Activated T-cell treated with anti-CD3 and anti-CD28 coated beads, Interleukin-2, amount 50 U/mL, for 72 hours (primary cell): ENCODE measurements around the gene MCM6. TPM values are rescaled to one million over a fixed set of nuclear protein-coding genes. Genes with fewer than 3 reads are reported as not detected.

ENCODE experiments used
- ATAC-seq, 2 donors: fragments of 150-1000 bp; cut with Tn5 transposase; replicated peaks in 1 of 2; 2 replicates each; pipeline ENCODE4 v1.10.0; 2021; ENCODE audit warnings: moderate library complexity in 2 of 2, mild to moderate bottlenecking in 1 of 2
- DNase-seq, 2 donors: peaks; one replicate each; pipeline ENCODE4 v3.0.0; 2021 to 2022; ENCODE audit warnings: mixed read lengths in 1 of 2
- H3K27ac Mint-ChIP-seq: one replicate; pipeline ENCODE4 v1.8.0; 2022; ENCODE audit warnings: mild to moderate bottlenecking, moderate library complexity, mixed read lengths
- H3K27me3 Mint-ChIP-seq: one replicate; pipeline ENCODE4 v1.8.0; 2022; ENCODE audit warnings: low read depth, mixed read lengths
- H3K36me3 Mint-ChIP-seq, 2 donors: one replicate each; pipeline ENCODE4 v1.8.0; 2022; ENCODE audit warnings: mixed read lengths in 2 of 2, mild to moderate bottlenecking in 1 of 2; ENCODE audit not compliant: insufficient read depth in 2 of 2
- H3K4me1 Mint-ChIP-seq: one replicate; pipeline ENCODE4 v1.8.0; 2022; ENCODE audit warnings: low read depth, mixed read lengths
- H3K4me3 Mint-ChIP-seq, 2 donors: one replicate each; pipeline ENCODE4 v1.8.0; 2022; ENCODE audit warnings: mild to moderate bottlenecking in 2 of 2, mixed read lengths in 2 of 2, moderate library complexity in 2 of 2
- H3K9me3 Mint-ChIP-seq, 2 donors: one replicate each; pipeline ENCODE4 v1.8.0; 2022; ENCODE audit warnings: mixed read lengths in 2 of 2
- total RNA-seq, 2 donors: library from RNA; stranded (reverse); gene quantifications; one replicate each; pipeline ENCODE4 v1.2.3, GENCODE V29; 2022

The MCM6 gene
- total RNA-seq, 2 donors from 2014 or later = 237 to 257 TPM

DNA sequence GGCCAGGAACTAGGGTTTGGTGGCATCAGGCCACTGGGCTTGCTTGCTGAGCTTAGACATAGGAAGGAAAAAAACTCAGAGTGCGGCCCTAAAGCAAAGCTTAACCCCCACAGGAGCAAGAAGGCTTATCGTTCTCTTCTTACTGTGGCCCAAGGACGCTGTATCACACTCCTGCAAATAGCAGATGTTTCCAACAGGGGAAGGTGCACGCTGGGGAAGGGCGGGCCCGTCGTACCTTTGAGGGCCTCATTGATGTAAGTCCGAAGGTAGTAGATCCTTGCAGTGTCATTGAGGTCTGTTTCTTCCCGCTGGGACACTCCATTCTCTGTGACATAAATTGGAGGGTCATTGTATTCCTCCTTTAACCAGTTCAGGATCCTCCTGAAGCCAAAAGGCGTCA lies 85.8 kb downstream of the MCM6 start:
- Mint-ChIP-seq H3K4me1 (peaks cover 34% of the 10 kb centered on the region), H3K4me3 (no peak overlapping the region), H3K27me3 (no peaks in the 10 kb centered on the region), H3K36me3 (peaks cover 2 to 6% of the 10 kb centered on the region in 2 donors), H3K9me3 (no peaks in the 10 kb centered on the region), H3K27ac (no peak overlapping the region)
- DNase-seq (no peak), ATAC-seq (no peak)

Other genes starting within 250 kb of the MCM6 start
- 100 to 1,000 TPM; 150 to 173 TPM for gene UBXN4, start 134.6 kb downstream of the MCM6 start, total RNA-seq
- gene LCT, start 39.3 kb downstream of the MCM6 start, total RNA-seq = under 1 TPM; 0.19 to 0.29 TPM
- gene DARS1, start 109.2 kb upstream of the MCM6 start, total RNA-seq = 100 to 1,000 TPM; 224 to 264 TPM
- gene CXCR4, start 241.7 kb upstream of the MCM6 start, total RNA-seq = 100 to 1,000 TPM; 221 to 338 TPM